H1 (cell line): ENCODE data around the gene PTPRT. TPM values are rescaled to one million over a fixed set of nuclear protein-coding genes. Genes with fewer than 3 reads are reported as not detected.

ENCODE experiments used
- CTCF ChIA-PET: fragments of 300-600 bp; sonication (Branson Sonifier 250); formaldehyde crosslinking; loops from one replicate; lab custom pipeline; 2021; ENCODE audit not compliant: partially characterized antibody; lab: Charles Lee
- POLR2A ChIA-PET: fragments of 300-600 bp; sonication (Branson Sonifier 250); formaldehyde crosslinking; loops from one replicate; lab custom pipeline; 2021; ENCODE audit warnings: inconsistent platforms; ENCODE audit not compliant: partially characterized antibody; lab: Charles Lee
- DNase-seq, 2 experiments: peaks; one replicate each; pipeline versions ENCODE4 v3.0.0 to v3.0.0-alpha.2; 2010 to 2022; ENCODE audit warnings: low spot score in 2 of 2, low read depth in 1 of 2, mixed read lengths in 1 of 2
- FAIRE-seq: peaks from 2 replicates; lab custom pipeline; 2011; peaks lifted over from hg19 to GRCh38; lab: Jason Lieb, UNC
- H2AFZ ChIP-seq: 2 replicates; pipeline ENCODE4 v1.8.1; 2012; ENCODE audit warnings: low read length, inconsistent platforms
- H2AK5ac ChIP-seq: 2 replicates; pipeline ENCODE4 v1.6.1; 2013; ENCODE audit warnings: low read depth, low read length
- H2BK120ac ChIP-seq: replicated peaks from 2 replicates; pipeline ENCODE3; 2013; ENCODE audit warnings: low read depth, low read length, inconsistent platforms
- H2BK12ac ChIP-seq: 2 replicates; pipeline ENCODE4 v1.6.1; 2013; ENCODE audit warnings: low read depth, low read length
- H2BK15ac ChIP-seq: 2 replicates; pipeline ENCODE4 v1.6.1; 2013; ENCODE audit warnings: low read length
- H2BK20ac ChIP-seq: 2 replicates; pipeline ENCODE4 v1.6.1; 2013; ENCODE audit warnings: low read length
- H2BK5ac ChIP-seq: 2 replicates; pipeline ENCODE4 v1.6.1; 2013; ENCODE audit warnings: low read depth, low read length
- H3K14ac ChIP-seq: 2 replicates; pipeline ENCODE4 v1.6.1; 2013; ENCODE audit warnings: inconsistent platforms; ENCODE audit not compliant: insufficient read length
- H3K18ac ChIP-seq: 2 replicates; pipeline ENCODE4 v1.6.1; 2013; ENCODE audit warnings: low read length; ENCODE audit errors: extremely low read depth
- H3K23ac ChIP-seq: 2 replicates; pipeline ENCODE4 v1.6.1; 2013; ENCODE audit warnings: inconsistent platforms; ENCODE audit not compliant: insufficient read length
- H3K23me2 ChIP-seq: 2 replicates; pipeline ENCODE4 v1.6.1; 2013; ENCODE audit warnings: low read depth, low read length
- H3K27ac ChIP-seq: 2 replicates; pipeline ENCODE4 v1.6.1; 2011; ENCODE audit warnings: low read depth, low read length, inconsistent platforms
- H3K27me3 ChIP-seq, 4 experiments: replicated peaks in 1 of 4; 1 replicate in 1 of 4; 2 replicates in 3 of 4; pipeline versions ENCODE4 v1.6.1 to v1.8.1; 2011 to 2013; ENCODE audit warnings: low read length in 3 of 4, mild to moderate bottlenecking in 3 of 4, inconsistent platforms in 2 of 4, mixed read lengths in 2 of 4, moderate library complexity in 1 of 4; ENCODE audit not compliant: control insufficient read depth in 3 of 4, insufficient read depth in 3 of 4; ENCODE audit errors: extremely low read depth in 1 of 4
- H3K36me3 ChIP-seq, 4 experiments: 2 replicates each; pipeline versions ENCODE4 v1.6.1 to v1.8.1; 2011 to 2013; ENCODE audit warnings: mild to moderate bottlenecking in 4 of 4, low read length in 3 of 4, moderate library complexity in 2 of 4, control low read depth in 1 of 4, inconsistent platforms in 1 of 4; ENCODE audit not compliant: insufficient read depth in 4 of 4, control insufficient read depth in 2 of 4
- H3K4ac ChIP-seq: replicated peaks from 2 replicates; pipeline ENCODE3; 2013; ENCODE audit warnings: low read length, low read depth, mixed read lengths, inconsistent platforms; ENCODE audit not compliant: insufficient read length
- H3K4me1 ChIP-seq, 4 experiments: replicated peaks in 1 of 4; 1 replicate in 1 of 4; 2 replicates in 3 of 4; pipeline versions ENCODE4 v1.6.1 to v1.8.1; 2011 to 2013; ENCODE audit warnings: low read length in 3 of 4, inconsistent platforms in 2 of 4, mixed read lengths in 1 of 4; ENCODE audit not compliant: insufficient read depth in 4 of 4, control insufficient read depth in 3 of 4
- H3K4me2 ChIP-seq, 2 experiments: 2 replicates each; pipeline versions ENCODE4 v1.6.1 to v1.8.1; 2011 to 2013; ENCODE audit warnings: low read depth in 2 of 2, low read length in 2 of 2, control low read depth in 1 of 2, inconsistent platforms in 1 of 2, mild to moderate bottlenecking in 1 of 2; ENCODE audit not compliant: insufficient read depth in 1 of 2
- H3K4me3 ChIP-seq, 4 experiments: fragments of 200-600, 300-600 bp in 1 of 4; sonication (generic), shearing (Covaris generic), sonication (Bioruptor Twin) in 1 of 4; 2 replicates each; pipeline versions ENCODE4 v1.5.1 to v1.8.1; 2011 to 2016; ENCODE audit warnings: low read length in 4 of 4, low read depth in 3 of 4, control low read depth in 2 of 4, inconsistent platforms in 2 of 4, mild to moderate bottlenecking in 2 of 4, mixed read lengths in 1 of 4, moderate library complexity in 1 of 4; ENCODE audit not compliant: insufficient read depth in 2 of 4; ENCODE audit errors: extremely low read depth in 1 of 4
- H3K56ac ChIP-seq: replicated peaks from 2 replicates; pipeline ENCODE3; 2013; ENCODE audit warnings: low read depth, mild to moderate bottlenecking, mixed read lengths, low read length, inconsistent platforms; ENCODE audit not compliant: insufficient read length
- H3K79me1 ChIP-seq: 2 replicates; pipeline ENCODE4 v1.6.1; 2013; ENCODE audit warnings: low read depth, low read length, control low read depth
- H3K79me2 ChIP-seq, 2 experiments: 2 replicates each; pipeline versions ENCODE4 v1.6.1 to v1.8.1; 2012 to 2013; ENCODE audit warnings: low read length in 2 of 2, mild to moderate bottlenecking in 2 of 2, inconsistent platforms in 1 of 2; ENCODE audit not compliant: insufficient read depth in 2 of 2, control insufficient read depth in 1 of 2
- H3K9ac ChIP-seq, 4 experiments: replicated peaks in 1 of 4; 1 replicate in 1 of 4; 2 replicates in 3 of 4; pipeline versions ENCODE4 v1.6.1 to v1.8.1; 2011 to 2013; ENCODE audit warnings: low read depth in 3 of 4, low read length in 3 of 4, control low read depth in 2 of 4, mild to moderate bottlenecking in 2 of 4, moderate library complexity in 2 of 4, inconsistent platforms in 1 of 4; ENCODE audit errors: extremely low read depth in 1 of 4
- H3K9me3 ChIP-seq, 2 experiments: 2 replicates each; pipeline versions ENCODE4 v1.6.1 to v1.8.1; 2012 to 2013; ENCODE audit warnings: mild to moderate bottlenecking in 2 of 2, moderate library complexity in 2 of 2, control low read depth in 1 of 2, inconsistent platforms in 1 of 2, low read depth in 1 of 2, low read length in 1 of 2, mixed read lengths in 1 of 2; ENCODE audit not compliant: insufficient read depth in 2 of 2
- H4K20me1 ChIP-seq, 2 experiments: replicated peaks in 1 of 2; 2 replicates each; pipeline versions ENCODE3 to v1.8.1; 2011 to 2013; ENCODE audit warnings: inconsistent platforms in 2 of 2, low read length in 2 of 2, mild to moderate bottlenecking in 1 of 2; ENCODE audit not compliant: insufficient read depth in 2 of 2, control insufficient read depth in 1 of 2
- H4K5ac ChIP-seq: 2 replicates; pipeline ENCODE4 v1.6.1; 2013; ENCODE audit warnings: low read length, low read depth, mixed read lengths, inconsistent platforms; ENCODE audit not compliant: insufficient read length
- H4K8ac ChIP-seq: 2 replicates; pipeline ENCODE4 v1.8.0; 2013; ENCODE audit warnings: mild to moderate bottlenecking, moderate library complexity, low read length, inconsistent platforms; ENCODE audit not compliant: insufficient read depth; ENCODE audit errors: extremely low read depth
- H4K91ac ChIP-seq: replicated peaks from 2 replicates; pipeline ENCODE3; 2013; ENCODE audit warnings: low read length, mixed read lengths, inconsistent platforms; ENCODE audit not compliant: insufficient read length
- ASH2L ChIP-seq: fragments of 200-600, 300-600 bp; sonication (generic); IDR thresholded peaks from one replicate; pipeline ENCODE4 v1.7.1; 2017; ENCODE audit warnings: low read length
- BRCA1 ChIP-seq: IDR thresholded peaks from 2 replicates; pipeline ENCODE4 v1.6.1; 2012; ENCODE audit warnings: low read depth, low read length, improper control_type of control experiment
- CHD2 ChIP-seq: IDR thresholded peaks from 2 replicates; pipeline ENCODE4 v1.6.1; 2012; ENCODE audit warnings: low read length, improper control_type of control experiment
- EZH2 ChIP-seq: fragments of 200-600 bp; sonication (generic); IDR thresholded peaks from 2 replicates; pipeline ENCODE4 v1.7.1; 2012; ENCODE audit warnings: low read depth, mild to moderate bottlenecking, moderate library complexity, low read length, inconsistent platforms; ENCODE audit not compliant: severe bottlenecking
- GABPA ChIP-seq: IDR thresholded peaks from 2 replicates; pipeline ENCODE4 v1.6.1; 2011; ENCODE audit warnings: mild to moderate bottlenecking, low read length, moderate library complexity, borderline replicate concordance; ENCODE audit not compliant: insufficient read depth
- KDM1A ChIP-seq: fragments of 200-600, 300-600 bp; sonication (generic); IDR thresholded peaks from 2 replicates; pipeline ENCODE4 v1.7.1; 2016; ENCODE audit warnings: mild to moderate bottlenecking, low read length, borderline replicate concordance
- NRF1 ChIP-seq: IDR thresholded peaks from 2 replicates; pipeline ENCODE4 v1.6.1; 2011; ENCODE audit warnings: mild to moderate bottlenecking, low read depth, low read length, improper control_type of control experiment
- POLR2A ChIP-seq, 2 experiments: IDR thresholded peaks; 1 replicate in 1 of 2; 2 replicates in 1 of 2; pipeline ENCODE4 v1.6.1; 2011; ENCODE audit warnings: low read depth in 2 of 2, low read length in 2 of 2, mild to moderate bottlenecking in 2 of 2; ENCODE audit errors: control extremely low read depth in 1 of 2
- RFX5 ChIP-seq: IDR thresholded peaks from 2 replicates; pipeline ENCODE4 v1.6.1; 2011; ENCODE audit warnings: low read depth, low read length, improper control_type of control experiment, borderline replicate concordance
- RNF2 ChIP-seq: fragments of 200-900, 300-1000 bp; sonication (generic); IDR thresholded peaks from 2 replicates; pipeline ENCODE4 v1.7.1; 2016; ENCODE audit warnings: borderline replicate concordance, low read depth, mild to moderate bottlenecking, antibody characterized with exemption, low read length; ENCODE audit not compliant: poor library complexity, severe bottlenecking; ENCODE audit errors: missing control alignments
- ZNF274 ChIP-seq: IDR thresholded peaks from 2 replicates; pipeline ENCODE4 v1.7.0; 2012; ENCODE audit warnings: low read length, borderline replicate concordance; ENCODE audit errors: extremely low read depth
- WGBS, 2 experiments: shearing (Covaris generic) in 1 of 2; methylation state at CpG; one replicate each; pipeline versions ENCODE4 v1.1.6 to v1.1.7; 2013 to 2015; ENCODE audit warnings: low lambda C conversion rate in 2 of 2, mixed read lengths in 2 of 2, inconsistent platforms in 1 of 2, low coverage in 1 of 2, missing lambda C conversion rate in 1 of 2; ENCODE audit not compliant: insufficient replicate concordance in 2 of 2, insufficient coverage in 1 of 2, insufficient read length in 1 of 2; ENCODE audit errors: extremely low coverage in 1 of 2, missing lambda C conversion rate in 1 of 2; 5-methylcytosine and 5-hydroxymethylcytosine counted together
- polyA plus RNA-seq, 7 experiments: library from polyadenylated mRNA; depleted of rRNA in 3 of 7; stranded (reverse) in 5 of 7; unstranded in 2 of 7; fragments of >200 nt in 5 of 7; fragments of 200-250 nt in 2 of 7; gene quantifications; 1 replicate in 5 of 7; 2 replicates in 1 of 7; 4 replicates in 1 of 7; pipeline versions ENCODE4 v1.2.1 to v1.2.3, GENCODE V29; 2011 to 2013; ENCODE audit warnings: missing spikeins in 2 of 7, mixed read lengths in 2 of 7
- total RNA-seq: library from RNA; stranded (reverse); fragmentation: NEBNext Ultra II Directional; extraction: Animal tissue kit (Norgen Biotek cat#: 25700); gene quantifications from 2 replicates; pipeline ENCODE4 v1.2.1, GENCODE V29; 2021
- TF ChIP-seq, protein P1 (sequence below), 3 experiments: IDR thresholded peaks; 1 replicate in 2 of 3; 2 replicates in 1 of 3; pipeline versions ENCODE4 v1.5.1 to v1.6.1; 2011; ENCODE audit warnings: low read length in 3 of 3, mild to moderate bottlenecking in 3 of 3, inconsistent platforms in 2 of 3, low read depth in 1 of 3, moderate library complexity in 1 of 3; ENCODE audit not compliant: insufficient read depth in 1 of 3; ENCODE audit errors: control extremely low read depth in 1 of 3

Gene PTPRT
- total and polyA plus RNA-seq, 2 of the 8 experiments (the other 6 are each of a cell fraction or from before 2014, with no cell fraction given) = 0.33 to 1.8 TPM

DNA sequence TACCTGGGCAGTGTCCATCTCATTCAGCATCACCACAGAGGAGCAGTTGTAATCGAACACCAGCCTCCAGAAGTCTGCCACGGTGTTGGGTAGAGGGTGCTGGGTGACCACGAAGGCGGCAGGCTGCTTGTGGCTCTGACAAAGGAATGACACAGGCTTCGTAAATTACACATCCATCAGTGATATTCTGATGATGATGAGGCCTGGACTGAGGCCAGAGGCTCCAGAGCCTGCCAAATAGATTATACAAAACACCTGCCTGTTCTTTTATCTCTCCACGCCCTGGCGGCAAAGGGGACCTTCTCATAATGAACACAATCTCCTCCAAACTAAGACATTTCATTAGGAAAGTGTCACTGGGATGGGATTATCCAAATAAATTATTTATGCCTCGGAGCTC, 1091.3 kb downstream of the PTPRT start:
- H2AK5ac ChIP-seq = no peak overlapping the region
- no peak overlapping the region for H2BK12ac ChIP-seq
- no peak overlapping the region for H3K27ac ChIP-seq
- no peak overlapping the region for H2BK120ac ChIP-seq
- H3K14ac ChIP-seq = no peak overlapping the region
- no peak overlapping the region for H3K56ac ChIP-seq
- H2BK15ac ChIP-seq = no peak overlapping the region
- H3K4me3 ChIP-seq = no peak overlapping the region
- FAIRE-seq = no peak
- H2BK20ac ChIP-seq = no peak overlapping the region
- H4K5ac ChIP-seq = no peak overlapping the region
- H4K8ac ChIP-seq = no peak overlapping the region
- no peak overlapping the region for H3K4me2 ChIP-seq
- H3K4ac ChIP-seq = no peak overlapping the region
- H2BK5ac ChIP-seq = no peak overlapping the region
- H3K9ac ChIP-seq = no peak overlapping the region
- CTCF ChIA-PET = interaction anchor here (0.6 kb wide), 1 partner anchor 364 kb away, joined by 3 read pairs; no protein-coding TSS in a partner anchor
- no peaks in the 10 kb centered on the region; a peak in 1 of 7 replicates for H3K4me1 ChIP-seq
- no peak for TF ChIP-seq CHD2
- no peak for TF ChIP-seq NRF1
- no peak for TF ChIP-seq GABPA
- TF ChIP-seq KDM1A = no peak
- no peak for TF ChIP-seq ASH2L
- TF ChIP-seq RNF2 = no peak
- no peak for TF ChIP-seq BRCA1
- TF ChIP-seq EZH2 = no peak
- TF ChIP-seq POLR2A (IDR thresholded peaks at IDR 0.05; ENCODE audit: control extremely low read depth in 1 of 2, low read depth in 2 of 2, low read length in 2 of 2) = no peak
- TF ChIP-seq, protein P1, sequence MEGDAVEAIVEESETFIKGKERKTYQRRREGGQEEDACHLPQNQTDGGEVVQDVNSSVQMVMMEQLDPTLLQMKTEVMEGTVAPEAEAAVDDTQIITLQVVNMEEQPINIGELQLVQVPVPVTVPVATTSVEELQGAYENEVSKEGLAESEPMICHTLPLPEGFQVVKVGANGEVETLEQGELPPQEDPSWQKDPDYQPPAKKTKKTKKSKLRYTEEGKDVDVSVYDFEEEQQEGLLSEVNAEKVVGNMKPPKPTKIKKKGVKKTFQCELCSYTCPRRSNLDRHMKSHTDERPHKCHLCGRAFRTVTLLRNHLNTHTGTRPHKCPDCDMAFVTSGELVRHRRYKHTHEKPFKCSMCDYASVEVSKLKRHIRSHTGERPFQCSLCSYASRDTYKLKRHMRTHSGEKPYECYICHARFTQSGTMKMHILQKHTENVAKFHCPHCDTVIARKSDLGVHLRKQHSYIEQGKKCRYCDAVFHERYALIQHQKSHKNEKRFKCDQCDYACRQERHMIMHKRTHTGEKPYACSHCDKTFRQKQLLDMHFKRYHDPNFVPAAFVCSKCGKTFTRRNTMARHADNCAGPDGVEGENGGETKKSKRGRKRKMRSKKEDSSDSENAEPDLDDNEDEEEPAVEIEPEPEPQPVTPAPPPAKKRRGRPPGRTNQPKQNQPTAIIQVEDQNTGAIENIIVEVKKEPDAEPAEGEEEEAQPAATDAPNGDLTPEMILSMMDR (IDR thresholded peaks at IDR 0.05; ENCODE audit: control extremely low read depth in 1 of 3, insufficient read depth in 1 of 3, low read depth in 1 of 3, low read length in 3 of 3) = no peak
- no peak for TF ChIP-seq ZNF274
- TF ChIP-seq RFX5 = no peak
- TF ChIP-seq, all 59 proteins: peak for 0
- H3K79me2 ChIP-seq = no peaks in the 10 kb centered on the region
- POLR2A ChIA-PET = no interaction called here
- no peaks in the 10 kb centered on the region for H3K9me3 ChIP-seq
- H3K23ac ChIP-seq = no peak overlapping the region
- H3K18ac ChIP-seq = no peak overlapping the region
- 89% methylated on average over 8 of the region's 8 CpGs; no CpG with 5 or more reads in 1 of the 2 experiments for whole genome bisulfite sequencing, 2 experiments
- H3K36me3 ChIP-seq = no peaks in the 10 kb centered on the region
- no peaks in the 10 kb centered on the region for H3K79me1 ChIP-seq
- H3K23me2 ChIP-seq = no peaks in the 10 kb centered on the region
- H4K20me1 ChIP-seq = no peaks in the 10 kb centered on the region
- H3K27me3 ChIP-seq = no peaks in the 10 kb centered on the region
- H2AFZ ChIP-seq = no peak overlapping the region
- DNase-seq = no peak
- no peak overlapping the region for H4K91ac ChIP-seq
